GM18873 (cell line): ENCODE results near the gene POLE4.

ENCODE experiments used
- ATAC-seq: cut with Tn5 transposase; IDR thresholded peaks from one replicate; pipeline ENCODE4 v1.9.1; 2021; ENCODE audit warnings: mild to moderate bottlenecking, moderate library complexity, moderate number of reproducible peaks; ENCODE audit not compliant: unreplicated experiment, low FRiP score

Gene POLE4

GRCh38 chr2:74985978-74986609, 27.7 kb downstream of the POLE4 start:
- ATAC-seq: no peak

- ATAC-seq: no peak
Observed at GRCh38 chr2:74991977-74992376, 33.5 kb downstream of the POLE4 start.

- no peak for ATAC-seq
Observed at GRCh38 chr2:74999468-74999867, 41.0 kb downstream of the POLE4 start.

- ATAC-seq: no peak
Observed at GRCh38 chr2:75002007-75002406, 43.6 kb downstream of the POLE4 start.

- no peak for ATAC-seq
Observed at GRCh38 chr2:75003276-75003675, 44.8 kb downstream of the POLE4 start.

GRCh38 chr2:75003773-75004172, 45.3 kb downstream of the POLE4 start:
- no peak for ATAC-seq

GRCh38 chr2:75006041-75006440, 47.6 kb downstream of the POLE4 start:
- ATAC-seq: no peak

GRCh38 chr2:75007061-75007460, 48.6 kb downstream of the POLE4 start:
- no peak for ATAC-seq

GRCh38 chr2:75007819-75008218, 49.4 kb downstream of the POLE4 start:
- no peak for ATAC-seq

- ATAC-seq: no peak
Observed at GRCh38 chr2:75010571-75010970, 52.1 kb downstream of the POLE4 start.

GRCh38 chr2:75012080-75012479, 53.6 kb downstream of the POLE4 start:
- ATAC-seq: no peak

GRCh38 chr2:75018162-75018561, 59.7 kb downstream of the POLE4 start:
- ATAC-seq: no peak
